Common myeloid progenitor, CD34-positive (primary cell): ENCODE data around the gene HMCN2.

Source experiments
- CTCF ChIA-PET: fragments of 350-600 bp; sonication (Branson Sonifier 250); formaldehyde crosslinking; loops from one replicate; lab custom pipeline; 2021; ENCODE audit warnings: antibody characterized with exemption; lab: Charles Lee
- POLR2A ChIA-PET: fragments of 350-600 bp; sonication (Branson Sonifier 250); formaldehyde crosslinking; loops from one replicate; lab custom pipeline; 2021; ENCODE audit warnings: antibody characterized with exemption; lab: Charles Lee
- DNase-seq, 3 donors: peaks; one replicate each; pipeline versions ENCODE4 v3.0.0 to v3.0.0-alpha.2; 2013
- H3K27ac ChIP-seq, 2 experiments: 1 replicate in 1 of 2; 2 replicates in 1 of 2; pipeline ENCODE4 v1.7.0; 2013; ENCODE audit warnings: inconsistent platforms in 2 of 2, low read length in 2 of 2, mild to moderate bottlenecking in 2 of 2, low read depth in 1 of 2, moderate library complexity in 1 of 2; ENCODE audit not compliant: severe bottlenecking in 2 of 2, insufficient read depth in 1 of 2, poor library complexity in 1 of 2
- H3K27me3 ChIP-seq, 5 experiments: replicated peaks in 2 of 5; 1 replicate in 3 of 5; 2 replicates in 2 of 5; pipeline versions ENCODE4 v1.6.1 to v1.7.0; 2013; ENCODE audit warnings: low read length in 4 of 5, mild to moderate bottlenecking in 2 of 5, moderate library complexity in 2 of 5, inconsistent platforms in 1 of 5; ENCODE audit not compliant: insufficient read depth in 5 of 5, control insufficient read depth in 4 of 5
- H3K36me3 ChIP-seq, 4 experiments: 1 replicate in 2 of 4; 2 replicates in 2 of 4; pipeline versions ENCODE4 v1.6.1 to v1.7.0; 2013; ENCODE audit warnings: low read length in 3 of 4, control low read depth in 1 of 4, mild to moderate bottlenecking in 1 of 4; ENCODE audit not compliant: control insufficient read depth in 4 of 4, insufficient read depth in 4 of 4
- H3K4me1 ChIP-seq, 4 experiments: 1 replicate in 3 of 4; 2 replicates in 1 of 4; pipeline versions ENCODE4 v1.6.1 to v1.7.1; 2013; ENCODE audit warnings: low read length in 3 of 4, mild to moderate bottlenecking in 3 of 4, control low read depth in 1 of 4, inconsistent platforms in 1 of 4, moderate library complexity in 1 of 4; ENCODE audit not compliant: control insufficient read depth in 4 of 4, insufficient read depth in 4 of 4; ENCODE audit errors: control extremely low read depth in 1 of 4
- H3K4me3 ChIP-seq, 7 experiments: 1 replicate in 4 of 7; 2 replicates in 3 of 7; pipeline versions ENCODE4 v1.5.1 to v1.7.0; 2013; ENCODE audit warnings: mild to moderate bottlenecking in 7 of 7, low read length in 6 of 7, moderate library complexity in 6 of 7, inconsistent platforms in 2 of 7, low read depth in 2 of 7, control low read depth in 1 of 7; ENCODE audit not compliant: insufficient read depth in 4 of 7, control insufficient read depth in 1 of 7; ENCODE audit errors: extremely low read depth in 1 of 7
- H3K9me3 ChIP-seq, 5 experiments: 1 replicate in 4 of 5; 2 replicates in 1 of 5; pipeline versions ENCODE4 v1.6.1 to v1.7.1; 2013; ENCODE audit warnings: low read length in 4 of 5, mild to moderate bottlenecking in 2 of 5, inconsistent platforms in 1 of 5, low read depth in 1 of 5, moderate library complexity in 1 of 5; ENCODE audit not compliant: control insufficient read depth in 4 of 5, insufficient read depth in 2 of 5; ENCODE audit errors: control extremely low read depth in 1 of 5
- WGBS: methylation state at CpG from one replicate; pipeline ENCODE4 v1.1.5; 2013; ENCODE audit not compliant: insufficient coverage; 5-methylcytosine and 5-hydroxymethylcytosine counted together

The HMCN2 gene

DNA sequence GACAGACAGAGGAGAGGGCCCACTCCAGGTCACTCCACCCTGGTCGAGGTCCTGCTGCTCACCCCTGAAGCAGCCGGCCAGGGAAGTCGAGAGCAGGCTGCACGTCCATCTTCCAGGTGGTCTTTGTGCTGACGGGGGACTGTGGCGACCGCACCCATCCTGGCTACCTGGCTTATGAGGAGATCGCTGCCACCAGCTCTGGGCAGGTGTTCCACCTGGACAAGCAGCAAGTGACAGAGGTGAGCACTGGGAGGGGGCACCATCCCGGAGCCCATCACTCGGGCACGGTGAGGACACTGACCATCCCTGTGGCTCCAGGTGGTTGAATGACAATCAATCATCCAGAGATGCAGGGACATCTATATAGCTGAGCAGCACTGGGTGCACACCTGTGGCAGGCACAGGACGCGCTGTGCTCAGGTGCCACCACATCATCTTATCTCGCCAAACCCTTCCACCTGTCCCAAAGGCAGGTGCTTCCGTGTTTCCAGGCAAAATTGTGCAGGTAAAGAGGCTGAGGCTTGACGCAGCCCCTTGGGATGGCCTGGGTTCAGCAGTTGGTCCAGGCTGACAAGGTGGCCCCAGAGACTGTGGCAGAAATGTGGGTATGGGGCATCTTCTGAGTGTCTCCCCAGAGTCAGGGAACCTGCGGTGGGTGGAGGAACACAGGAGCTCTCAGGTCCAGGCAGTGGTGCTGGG, 20.7 kb downstream of the HMCN2 start:
- Histone ChIP-seq H3K27me3 (peaks cover 0 to 70% (median 5%) of the 10 kb centered on the region in 5 experiments), H3K4me1 (no peaks in the 10 kb centered on the region), H3K4me3 (no peak overlapping the region), H3K36me3 (no peaks in the 10 kb centered on the region), H3K27ac (no peak overlapping the region), H3K9me3 (peaks cover 0 to 3% (median 0%) of the 10 kb centered on the region in 5 experiments)
- ChIA-PET POLR2A (no interaction called here), CTCF (no interaction called here)
- no peak for DNase-seq
- WGBS, result 93% methylated on average over 17 of the region's 17 CpGs

DNA sequence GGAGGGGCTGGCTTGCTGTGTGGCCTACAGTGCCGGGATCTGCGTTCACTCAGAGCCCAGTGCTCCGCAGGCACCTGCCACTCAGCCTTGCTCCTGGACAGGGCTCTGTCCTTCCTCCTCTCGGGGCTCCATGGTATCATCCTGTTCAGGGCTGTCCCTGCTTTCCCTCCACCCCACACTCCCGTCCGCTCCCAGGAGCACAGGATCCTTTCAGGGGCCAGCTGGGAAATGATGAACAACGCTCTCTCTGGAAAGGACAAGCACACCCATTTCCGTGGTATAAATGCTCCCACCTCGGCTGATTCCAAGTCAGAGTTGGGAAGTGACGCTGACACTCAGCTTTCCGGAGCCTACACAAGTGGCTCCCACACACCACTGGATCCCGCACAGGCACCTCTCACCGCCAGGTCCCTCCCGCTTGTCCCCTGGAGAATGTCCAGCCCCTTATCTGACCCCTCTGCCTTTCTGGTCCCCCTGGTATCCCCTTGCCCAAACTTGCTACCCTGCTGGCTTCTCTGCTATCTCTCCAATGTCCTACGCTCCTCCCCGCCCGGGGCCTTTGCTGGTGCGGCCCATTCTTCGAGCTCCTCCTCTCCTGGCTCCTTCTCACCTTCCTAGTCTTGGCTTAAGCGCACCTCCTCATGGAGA, 21.3 kb downstream of the HMCN2 start:
- H3K36me3 ChIP-seq, result no peaks in the 10 kb centered on the region
- H3K9me3 ChIP-seq, result peaks cover 0 to 3% (median 0%) of the 10 kb centered on the region in 5 experiments
- H3K4me3 ChIP-seq, result no peak overlapping the region
- POLR2A ChIA-PET, result no interaction called here
- H3K4me1 ChIP-seq, result no peaks in the 10 kb centered on the region
- H3K27me3 ChIP-seq, result peaks cover 0 to 72% (median 6%) of the 10 kb centered on the region in 5 experiments
- 90% methylated on average over 19 of the region's 20 CpGs for WGBS
- no peak overlapping the region for H3K27ac ChIP-seq
- DNase-seq, result no peak
- CTCF ChIA-PET, result no interaction called here

DNA sequence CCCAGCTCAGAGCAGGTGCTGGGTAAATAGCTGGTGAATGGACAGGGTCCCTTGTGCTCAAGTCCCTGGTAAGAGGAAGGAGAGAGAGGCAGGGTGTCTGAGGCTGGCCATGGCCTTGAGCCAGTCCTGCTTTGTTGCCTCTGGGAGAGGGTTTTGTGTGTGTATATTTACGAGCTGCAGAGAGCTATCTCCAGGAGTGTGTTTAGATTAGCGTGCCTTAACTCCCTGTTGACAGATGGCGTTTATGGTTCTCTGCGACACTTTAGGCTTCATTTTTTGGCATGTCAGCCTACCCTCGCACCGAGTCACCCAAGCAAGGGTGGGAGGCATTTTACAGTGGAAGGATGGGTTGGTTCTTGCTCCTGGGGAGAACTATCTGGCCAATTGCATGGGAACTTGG, 22.2 kb downstream of the HMCN2 start:
- CTCF ChIA-PET, result no interaction called here
- no peaks in the 10 kb centered on the region for H3K4me1 ChIP-seq
- POLR2A ChIA-PET, result no interaction called here
- peaks cover 0 to 68% (median 10%) of the 10 kb centered on the region in 5 experiments for H3K27me3 ChIP-seq
- no peak overlapping the region for H3K27ac ChIP-seq
- peaks cover 0 to 3% (median 0%) of the 10 kb centered on the region in 5 experiments for H3K9me3 ChIP-seq
- no peak overlapping the region for H3K4me3 ChIP-seq
- no peaks in the 10 kb centered on the region for H3K36me3 ChIP-seq
- DNase-seq, result no peak
- 82% methylated on average over 6 of the region's 6 CpGs for WGBS

GRCh38 chr9:130288393-130288792, 22.8 kb downstream of the HMCN2 start:
- H3K36me3 ChIP-seq, result no peaks in the 10 kb centered on the region
- H3K27me3 ChIP-seq, result peaks cover 0 to 71% (median 10%) of the 10 kb centered on the region in 5 experiments
- no peak for DNase-seq
- 88% methylated on average over 5 of the region's 6 CpGs for WGBS
- POLR2A ChIA-PET, result no interaction called here
- H3K9me3 ChIP-seq, result peaks cover 0 to 3% (median 0%) of the 10 kb centered on the region in 5 experiments
- H3K27ac ChIP-seq, result no peak overlapping the region
- CTCF ChIA-PET, result no interaction called here
- H3K4me1 ChIP-seq, result no peaks in the 10 kb centered on the region
- H3K4me3 ChIP-seq, result no peak overlapping the region

- ChIA-PET POLR2A (no interaction called here), CTCF (no interaction called here)
- Histone ChIP-seq H3K4me3 (no peak overlapping the region), H3K9me3 (peaks cover 0 to 3% (median 0%) of the 10 kb centered on the region in 5 experiments), H3K27ac (no peak overlapping the region), H3K27me3 (peaks cover 0 to 72% (median 6%) of the 10 kb centered on the region in 5 experiments), H3K36me3 (no peaks in the 10 kb centered on the region), H3K4me1 (no peaks in the 10 kb centered on the region)
- 86% methylated on average over 9 of the region's 13 CpGs for WGBS
- no peak for DNase-seq
These were observed 23.5 kb downstream of the HMCN2 start for GRCh38 chr9:130288926-130289690.

DNA sequence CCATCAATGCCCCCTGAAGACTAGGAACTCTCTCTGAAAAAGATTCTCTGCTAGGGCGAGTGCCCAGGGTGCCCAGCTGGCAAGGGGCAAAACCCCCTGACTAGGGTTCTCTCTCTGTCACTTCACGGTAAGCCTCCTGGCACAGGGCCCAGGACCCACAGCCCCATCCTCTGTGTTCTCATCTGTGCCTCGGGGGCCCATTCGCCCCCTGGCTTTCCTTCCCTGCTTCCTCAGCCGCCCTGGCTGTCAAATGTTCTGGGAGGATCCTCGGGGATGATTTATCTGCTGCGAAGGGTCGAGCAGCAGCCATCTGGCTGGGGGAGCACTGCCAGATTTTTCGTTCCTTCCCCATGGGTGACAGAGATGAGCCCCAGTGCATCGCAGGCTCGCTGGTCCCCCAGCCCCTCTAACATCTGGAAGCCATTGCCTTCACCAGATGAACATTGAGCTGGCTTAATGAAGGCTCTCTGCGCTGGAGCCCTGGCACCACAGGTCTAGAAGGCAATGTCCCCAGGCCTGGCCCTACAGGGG, 24.2 kb downstream of the HMCN2 start:
- ChIA-PET POLR2A (no interaction called here), CTCF (no interaction called here)
- no peak overlapping the region for H3K4me3 ChIP-seq
- WGBS, result 68% methylated on average over 12 of the region's 12 CpGs
- H3K36me3 ChIP-seq, result no peaks in the 10 kb centered on the region
- H3K27ac ChIP-seq, result no peak overlapping the region
- no peak for DNase-seq
- H3K9me3 ChIP-seq, result peaks cover 0 to 3% (median 0%) of the 10 kb centered on the region in 5 experiments
- H3K27me3 ChIP-seq, result peaks cover 0 to 67% (median 6%) of the 10 kb centered on the region in 5 experiments
- H3K4me1 ChIP-seq, result no peaks in the 10 kb centered on the region
